MM.1S (cell line): ENCODE data around the gene IKZF4.
"Not testable (repeated sequence)": the region's sequence is repeated elsewhere in the genome, so short reads cannot be mapped to it uniquely, and the experiment has no call there.

Source experiments
- EZH2 ChIP-seq: fragments of 300-600 bp; sonication (generic); optimal IDR thresholded peaks from 2 replicates; pipeline ENCODE3; 2017; ENCODE audit warnings: low read depth, mild to moderate bottlenecking, antibody characterized with exemption, low read length, mixed read lengths
- TF ChIP-seq, protein P1 (sequence below): fragments of 300-600 bp; sonication (generic); IDR thresholded peaks from 2 replicates; pipeline ENCODE4 v1.5.1; 2016; ENCODE audit warnings: antibody characterized with exemption, low read length, mixed read lengths

DNA sequence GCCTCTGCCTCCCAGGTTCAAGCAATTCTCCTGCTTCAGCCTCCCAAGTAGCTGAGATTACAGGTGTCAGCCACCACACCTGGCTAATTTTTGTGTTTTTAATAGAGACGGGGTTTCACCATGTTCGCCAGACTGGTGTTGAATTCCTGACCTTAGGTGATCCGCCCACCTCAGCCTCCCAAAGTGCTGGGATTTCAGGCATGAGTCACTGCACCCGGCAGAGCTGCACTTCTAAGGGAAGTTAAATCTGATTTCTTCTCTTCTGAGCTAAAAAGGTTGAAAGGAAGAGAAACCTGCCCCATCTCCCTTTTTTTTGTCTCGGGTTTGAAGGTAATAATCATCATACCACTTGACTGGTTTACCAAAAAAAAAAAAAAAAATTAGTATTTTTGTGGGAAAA lies 39.0 kb upstream of the IKZF4 start:
- TF ChIP-seq, protein P1, sequence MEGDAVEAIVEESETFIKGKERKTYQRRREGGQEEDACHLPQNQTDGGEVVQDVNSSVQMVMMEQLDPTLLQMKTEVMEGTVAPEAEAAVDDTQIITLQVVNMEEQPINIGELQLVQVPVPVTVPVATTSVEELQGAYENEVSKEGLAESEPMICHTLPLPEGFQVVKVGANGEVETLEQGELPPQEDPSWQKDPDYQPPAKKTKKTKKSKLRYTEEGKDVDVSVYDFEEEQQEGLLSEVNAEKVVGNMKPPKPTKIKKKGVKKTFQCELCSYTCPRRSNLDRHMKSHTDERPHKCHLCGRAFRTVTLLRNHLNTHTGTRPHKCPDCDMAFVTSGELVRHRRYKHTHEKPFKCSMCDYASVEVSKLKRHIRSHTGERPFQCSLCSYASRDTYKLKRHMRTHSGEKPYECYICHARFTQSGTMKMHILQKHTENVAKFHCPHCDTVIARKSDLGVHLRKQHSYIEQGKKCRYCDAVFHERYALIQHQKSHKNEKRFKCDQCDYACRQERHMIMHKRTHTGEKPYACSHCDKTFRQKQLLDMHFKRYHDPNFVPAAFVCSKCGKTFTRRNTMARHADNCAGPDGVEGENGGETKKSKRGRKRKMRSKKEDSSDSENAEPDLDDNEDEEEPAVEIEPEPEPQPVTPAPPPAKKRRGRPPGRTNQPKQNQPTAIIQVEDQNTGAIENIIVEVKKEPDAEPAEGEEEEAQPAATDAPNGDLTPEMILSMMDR = not testable (repeated sequence)
- not testable (repeated sequence) for TF ChIP-seq EZH2
